ENCODE data around the gene DTWD2.

GRCh38 chr5:119037496-119038215, 49.3 kb upstream of the DTWD2 start:
- TF ChIP-seq CTCF (IDR thresholded peaks at IDR 0.05; ENCODE audit: low read depth, low read length) (no peak), POLR2A (IDR thresholded peaks at IDR 0.05; ENCODE audit: extremely low read depth, insufficient read length) (no peak)
